Adrenal gland (tissue), 12 donors: ENCODE results near the gene CARMIL3. TPM values are rescaled to one million over a fixed set of nuclear protein-coding genes. Genes with fewer than 3 reads are reported as not detected.

ENCODE experiments used
- DNase-seq, 7 donors: peaks; one replicate each; pipeline ENCODE4 v3.0.0-alpha.2; 2019 to 2020
- H3K27ac ChIP-seq, 5 donors: fragments of 200-600 bp; sonication (generic) in 4 of 5; 1 replicate in 3 of 5; 2 replicates in 2 of 5; pipeline versions ENCODE4 v1.5.1 to v1.8.0; 2016 to 2020; ENCODE audit warnings: mild to moderate bottlenecking in 1 of 5
- H3K27me3 ChIP-seq: fragments of 200-600 bp; 2 replicates; pipeline ENCODE4 v1.8.0; 2021
- H3K36me3 ChIP-seq, 2 donors: fragments of 200-600 bp; replicated peaks in 1 of 2; 1 replicate in 1 of 2; 2 replicates in 1 of 2; pipeline versions ENCODE4 v1.5.1 to v1.8.0; 2018 to 2022
- H3K4me1 ChIP-seq, 2 donors: fragments of 200-600 bp; replicated peaks in 1 of 2; 1 replicate in 1 of 2; 2 replicates in 1 of 2; pipeline versions ENCODE4 v1.5.1 to v1.8.0; 2018 to 2021
- H3K4me3 ChIP-seq, 4 donors: fragments of 200-600 bp; sonication (generic) in 3 of 4; one replicate each; pipeline ENCODE4 v1.5.1; 2016 to 2018
- H3K9me3 ChIP-seq, 3 donors: fragments of 200-600 bp; sonication (generic) in 1 of 3; replicated peaks in 1 of 3; 1 replicate in 2 of 3; 2 replicates in 1 of 3; pipeline versions ENCODE4 v1.5.1 to v1.8.0; 2016 to 2021
- POLR2A ChIP-seq, 2 donors: fragments of 450-650 bp; IDR thresholded peaks; one replicate each; pipeline ENCODE4 v1.6.1; 2017; ENCODE audit warnings: antibody characterized with exemption in 2 of 2, mild to moderate bottlenecking in 2 of 2, moderate library complexity in 1 of 2
- WGBS, 4 donors: extraction: QIAGEN DNeasy Blood & Tissue Kit in 2 of 4; methylation state at CpG; one replicate each; pipeline versions ENCODE4 v1.1.5 to v1.1.7; 2013 to 2017; 5-methylcytosine and 5-hydroxymethylcytosine counted together
- intact Hi-C, 2 donors: fragments of 100-400 bp; cut with DNase I; formaldehyde crosslinking; loops; one replicate each; pipeline versions ENCODE4 v1.14.1 to v1.15.0; 2022 to 2023
- polyA plus RNA-seq, 3 donors: library from polyadenylated mRNA; stranded (reverse); fragments of 200-250 nt in 2 of 3; fragments of 350-450 nt in 1 of 3; fragmentation: Illumina TruSeq in 1 of 3; extraction: RNeasy Lipid Tissue Mini Kit (QIAGEN cat#74804) in 1 of 3; gene quantifications; one replicate each; pipeline ENCODE4 v1.2.3, GENCODE V29; 2013 to 2014
- total RNA-seq, 9 donors: library from RNA; depleted of rRNA in 4 of 9; stranded (reverse); fragments of >200 nt in 4 of 9; fragments of 120-200 nt in 1 of 9; fragmentation: NEBNext Ultra II Directional in 1 of 9; extraction: Animal tissue kit (Norgen Biotek cat#: 25700) in 1 of 9; gene quantifications; one replicate each; pipeline versions ENCODE4 v1.1.0 to v1.2.4, GENCODE V29; 2013 to 2023
- TF ChIP-seq, protein P1 (sequence below), 6 experiments: fragments of 450-650 bp in 4 of 6; fragments of 200-600 bp in 2 of 6; sonication (generic) in 1 of 6; IDR thresholded peaks; 1 replicate in 5 of 6; 2 replicates in 1 of 6; pipeline versions ENCODE4 v1.5.1 to v1.8.0; 2016 to 2021; ENCODE audit warnings: antibody characterized with exemption in 6 of 6, mild to moderate bottlenecking in 2 of 6, moderate library complexity in 1 of 6
- donor health status: healthy with polysubstance abuse.
- donor health status: Bipolar disorder and iron deficiency.
- donor health status: DM: yes; HTN: yes; CAD: no.
- donor health status: DM: no; HTN: no; CAD: no.
- donor health status: DM: no; HTN: no; CAD: no.
- donor health status: DM: yes; HTN: yes; CAD: no.

CARMIL3 gene
- total and polyA plus RNA-seq, 12 donors: 0.17 to 5.8 (median 0.74) TPM; not detected in 1

- Histone ChIP-seq H3K36me3 (no peaks in the 10 kb centered on the region), H3K9me3 (no peaks in the 10 kb centered on the region), H3K4me1 (no peaks in the 10 kb centered on the region), H3K27me3 (no peaks in the 10 kb centered on the region), H3K27ac (no peak overlapping the region), H3K4me3 (no peak overlapping the region)
- intact Hi-C loops: loop anchor here in 1 of 2 donors (10.0 kb wide), 1 partner anchor 112 kb away; no protein-coding TSS in a partner anchor
- DNase-seq: no peak
- 83 to 100% (median 85%) methylated on average over 1 of the region's 1 CpG for WGBS, 4 donors
- TF ChIP-seq, protein P1, sequence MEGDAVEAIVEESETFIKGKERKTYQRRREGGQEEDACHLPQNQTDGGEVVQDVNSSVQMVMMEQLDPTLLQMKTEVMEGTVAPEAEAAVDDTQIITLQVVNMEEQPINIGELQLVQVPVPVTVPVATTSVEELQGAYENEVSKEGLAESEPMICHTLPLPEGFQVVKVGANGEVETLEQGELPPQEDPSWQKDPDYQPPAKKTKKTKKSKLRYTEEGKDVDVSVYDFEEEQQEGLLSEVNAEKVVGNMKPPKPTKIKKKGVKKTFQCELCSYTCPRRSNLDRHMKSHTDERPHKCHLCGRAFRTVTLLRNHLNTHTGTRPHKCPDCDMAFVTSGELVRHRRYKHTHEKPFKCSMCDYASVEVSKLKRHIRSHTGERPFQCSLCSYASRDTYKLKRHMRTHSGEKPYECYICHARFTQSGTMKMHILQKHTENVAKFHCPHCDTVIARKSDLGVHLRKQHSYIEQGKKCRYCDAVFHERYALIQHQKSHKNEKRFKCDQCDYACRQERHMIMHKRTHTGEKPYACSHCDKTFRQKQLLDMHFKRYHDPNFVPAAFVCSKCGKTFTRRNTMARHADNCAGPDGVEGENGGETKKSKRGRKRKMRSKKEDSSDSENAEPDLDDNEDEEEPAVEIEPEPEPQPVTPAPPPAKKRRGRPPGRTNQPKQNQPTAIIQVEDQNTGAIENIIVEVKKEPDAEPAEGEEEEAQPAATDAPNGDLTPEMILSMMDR (IDR thresholded peaks at IDR 0.05): no peak
- no peak for TF ChIP-seq POLR2A (IDR thresholded peaks at IDR 0.05)
Observed at GRCh38 chr14:24087004-24087403, 35.2 kb downstream of the CARMIL3 start.

GRCh38 chr14:24088095-24088494, 36.3 kb downstream of the CARMIL3 start:
- no peaks in the 10 kb centered on the region for H3K9me3 ChIP-seq
- no peak for DNase-seq
- no peak for TF ChIP-seq POLR2A (IDR thresholded peaks at IDR 0.05)
- TF ChIP-seq, protein P1 (IDR thresholded peaks at IDR 0.05): no peak
- intact Hi-C loops: loop anchor here in 1 of 2 donors (10.0 kb wide), 1 partner anchor 113 kb away; no protein-coding TSS in a partner anchor
- H3K4me3 ChIP-seq: no peak overlapping the region
- no peak overlapping the region for H3K27ac ChIP-seq
- no peaks in the 10 kb centered on the region for H3K36me3 ChIP-seq
- 80 to 100% (median 87%) methylated on average over 1 to 2 of the region's 2 CpGs for WGBS, 4 donors
- H3K27me3 ChIP-seq: no peaks in the 10 kb centered on the region
- H3K4me1 ChIP-seq: peaks cover 0 to under 1% of the 10 kb centered on the region in 2 donors

DNA sequence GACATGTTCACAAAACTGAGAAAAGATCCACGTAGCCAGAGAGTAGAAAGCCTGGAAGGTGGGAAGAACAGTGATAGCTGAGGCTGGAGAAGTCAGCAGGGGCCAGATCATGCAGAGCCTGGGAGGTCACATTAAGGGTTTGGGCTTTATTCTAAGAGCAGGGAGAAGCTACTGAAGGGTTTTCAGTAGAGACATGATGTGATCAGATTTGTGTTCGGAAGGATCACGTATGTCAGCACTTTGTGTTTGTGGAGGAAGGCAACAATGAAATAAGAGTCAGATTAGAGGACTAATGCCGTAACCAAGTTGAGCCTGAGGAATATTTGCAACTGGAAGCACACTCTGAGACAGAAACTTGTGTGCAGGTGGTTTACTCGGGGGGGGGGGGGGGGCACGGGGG, 38.1 kb downstream of the CARMIL3 start:
- 77 to 92% (median 83%) methylated on average over 6 of the region's 6 CpGs for WGBS, 4 donors
- no peak for TF ChIP-seq POLR2A (IDR thresholded peaks at IDR 0.05)
- TF ChIP-seq, protein P1 (IDR thresholded peaks at IDR 0.05): no peak
- intact Hi-C loops: loop anchor here (5.0 to 10.0 kb wide), 2 partner anchors 33 to 115 kb away; no protein-coding TSS in a partner anchor
- Histone ChIP-seq H3K4me3 (no peak overlapping the region), H3K27me3 (no peaks in the 10 kb centered on the region), H3K4me1 (peaks cover under 1 to 11% of the 10 kb centered on the region in 2 donors), H3K27ac (no peak overlapping the region), H3K9me3 (no peaks in the 10 kb centered on the region), H3K36me3 (no peaks in the 10 kb centered on the region)
- no peak for DNase-seq

GRCh38 chr14:24092110-24092504, 40.3 kb downstream of the CARMIL3 start:
- Histone ChIP-seq H3K9me3 (no peaks in the 10 kb centered on the region), H3K27ac (peak overlapping the region in 1 of 5 donors; percentile 89), H3K4me1 (peaks cover 4 to 21% of the 10 kb centered on the region in 2 donors), H3K27me3 (no peaks in the 10 kb centered on the region), H3K4me3 (no peak overlapping the region), H3K36me3 (no peaks in the 10 kb centered on the region)
- DNase-seq: no peak
- TF ChIP-seq POLR2A (IDR thresholded peaks at IDR 0.05): no peak
- TF ChIP-seq, protein P1 (IDR thresholded peaks at IDR 0.05): no peak
- intact Hi-C loops: loop anchor here (5.0 kb wide), 1 partner anchor 35 kb away; no protein-coding TSS in a partner anchor
